Kidney (tissue), 14 donors: Measurements from ENCODE around the gene MYO10. TPM values are rescaled to one million over a fixed set of nuclear protein-coding genes. Genes with fewer than 3 reads are reported as not detected.
A peak's percentile ranks its signal among the peaks of the same experiment; 100 is the strongest.

Source experiments
- DNase-seq, 5 donors: peaks; one replicate each; pipeline ENCODE4 v3.0.0-alpha.2; 2013 to 2020
- FAIRE-seq: peaks from 2 replicates; lab custom pipeline; 2012; peaks lifted over from hg19 to GRCh38; lab: Jason Lieb, UNC
- H3K27ac ChIP-seq, 2 donors: one replicate each; pipeline ENCODE4 v1.7.0; 2013; ENCODE audit warnings: low read depth in 2 of 2, low read length in 2 of 2, inconsistent platforms in 1 of 2
- H3K27me3 ChIP-seq: one replicate; pipeline ENCODE4 v1.7.1; 2013; ENCODE audit warnings: low read length, inconsistent platforms; ENCODE audit not compliant: control insufficient read depth, insufficient read depth
- H3K36me3 ChIP-seq, 3 donors: one replicate each; pipeline versions ENCODE4 v1.7.0 to v1.7.1; 2013; ENCODE audit warnings: low read length in 3 of 3, control low read depth in 1 of 3, inconsistent platforms in 1 of 3; ENCODE audit not compliant: insufficient read depth in 3 of 3, control insufficient read depth in 2 of 3
- H3K4me1 ChIP-seq, 3 donors: one replicate each; pipeline versions ENCODE4 v1.7.0 to v1.7.1; 2013; ENCODE audit warnings: low read length in 3 of 3, inconsistent platforms in 1 of 3, low read depth in 1 of 3; ENCODE audit not compliant: control insufficient read depth in 2 of 3, insufficient read depth in 2 of 3
- H3K4me3 ChIP-seq, 3 donors: one replicate each; pipeline versions ENCODE4 v1.7.0 to v1.8.1; 2013; ENCODE audit warnings: low read length in 3 of 3, control low read depth in 1 of 3, inconsistent platforms in 1 of 3
- H3K9ac ChIP-seq, 3 donors: one replicate each; pipeline versions ENCODE4 v1.7.0 to v1.7.1; 2013; ENCODE audit warnings: low read length in 3 of 3, control low read depth in 1 of 3, inconsistent platforms in 1 of 3
- H3K9me3 ChIP-seq, 3 donors: one replicate each; pipeline versions ENCODE4 v1.7.0 to v1.7.1; 2013; ENCODE audit warnings: low read length in 3 of 3, control low read depth in 1 of 3, inconsistent platforms in 1 of 3; ENCODE audit not compliant: control insufficient read depth in 2 of 3, insufficient read depth in 1 of 3
- CTCF ChIP-seq: IDR thresholded peaks from 3 replicates; pipeline ENCODE4 v1.5.1; 2012; ENCODE audit warnings: mild to moderate bottlenecking, moderate library complexity, borderline replicate concordance; ENCODE audit not compliant: insufficient read depth; ENCODE audit errors: extremely low read depth
- intact Hi-C: fragments of 100-400 bp; cut with DNase I; formaldehyde crosslinking; loops from one replicate; pipeline ENCODE4 v1.11.1; 2022
- polyA plus RNA-seq: library from polyadenylated mRNA; stranded (reverse); fragments of 350-450 nt; fragmentation: Illumina TruSeq; extraction: RNeasy Lipid Tissue Mini Kit (QIAGEN cat#74804); gene quantifications from one replicate; pipeline ENCODE4 v1.2.3, GENCODE V29; 2014; ENCODE audit warnings: low read depth, low replicate concordance; ENCODE audit not compliant: insufficient read depth
- total RNA-seq: library from RNA; stranded (reverse); fragmentation: NEBNext Ultra II Directional; extraction: Animal tissue kit (Norgen Biotek cat#: 25700); gene quantifications from one replicate; pipeline ENCODE4 v1.2.1, GENCODE V29; 2021
- donor health status: control.
- donor health status: control.
- donor health status: control.
- donor health status: control.
- donor health status: control.
- donor health status: DM: yes; HTN: yes; CAD: no.
- donor health status: Normal renal cell carcinoma (clear cell type).

The MYO10 gene
- total and polyA plus RNA-seq, 2 donors from 2014 or later, result 7.6 to 52.4 TPM

GRCh38 chr5:16792598-16793275, 143.4 kb downstream of the MYO10 start:
- Histone ChIP-seq H3K4me1 (no peaks in the 10 kb centered on the region), H3K9ac (no peak overlapping the region), H3K36me3 (no peaks in the 10 kb centered on the region), H3K27ac (no peak overlapping the region), H3K4me3 (no peak overlapping the region), H3K9me3 (no peaks in the 10 kb centered on the region), H3K27me3 (no peaks in the 10 kb centered on the region)
- TF ChIP-seq CTCF, result no peak
- FAIRE-seq (no peak), DNase-seq (no peak)
- intact Hi-C loops, result no loop called here

GRCh38 chr5:16791904-16792597, 144.0 kb downstream of the MYO10 start:
- no peaks in the 10 kb centered on the region for H3K9me3 ChIP-seq
- FAIRE-seq (no peak), DNase-seq (no peak)
- no peaks in the 10 kb centered on the region for H3K36me3 ChIP-seq
- intact Hi-C loops, result no loop called here
- TF ChIP-seq CTCF, result no peak
- no peaks in the 10 kb centered on the region for H3K4me1 ChIP-seq
- no peak overlapping the region for H3K4me3 ChIP-seq
- no peak overlapping the region for H3K27ac ChIP-seq
- H3K27me3 ChIP-seq, result no peaks in the 10 kb centered on the region
- no peak overlapping the region for H3K9ac ChIP-seq

- no peak overlapping the region for H3K4me3 ChIP-seq
- H3K9me3 ChIP-seq, result no peaks in the 10 kb centered on the region
- FAIRE-seq, result peak; percentile 8
- no peaks in the 10 kb centered on the region for H3K4me1 ChIP-seq
- peak in 3 of 5 donors; percentile 42 to 79 (median 71) for DNase-seq
- no peaks in the 10 kb centered on the region for H3K36me3 ChIP-seq
- no peaks in the 10 kb centered on the region for H3K27me3 ChIP-seq
- no peak overlapping the region for H3K9ac ChIP-seq
- TF ChIP-seq CTCF, result peak; percentile 66
- intact Hi-C loops, result no loop called here
- no peak overlapping the region for H3K27ac ChIP-seq
Measured at GRCh38 chr5:16791036-16791705, 144.9 kb downstream of the MYO10 start.
